HuH-7.5 (cell line): Measurements from ENCODE around the gene RELL2.
A peak's percentile ranks its signal among the peaks of the same experiment; 100 is the strongest.
"Not testable (repeated sequence)": the region's sequence is repeated elsewhere in the genome, so short reads cannot be mapped to it uniquely, and the experiment has no call there.

ENCODE experiments used
- DNase-seq: peaks from one replicate; pipeline ENCODE4 v3.0.0; 2011; ENCODE audit warnings: low spot score

Gene RELL2, protein sequence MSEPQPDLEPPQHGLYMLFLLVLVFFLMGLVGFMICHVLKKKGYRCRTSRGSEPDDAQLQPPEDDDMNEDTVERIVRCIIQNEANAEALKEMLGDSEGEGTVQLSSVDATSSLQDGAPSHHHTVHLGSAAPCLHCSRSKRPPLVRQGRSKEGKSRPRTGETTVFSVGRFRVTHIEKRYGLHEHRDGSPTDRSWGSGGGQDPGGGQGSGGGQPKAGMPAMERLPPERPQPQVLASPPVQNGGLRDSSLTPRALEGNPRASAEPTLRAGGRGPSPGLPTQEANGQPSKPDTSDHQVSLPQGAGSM

GRCh38 chr5:141636413-141637122 is at the start of gene RELL2, which contains the start of gene HDAC3:
TSS of gene RELL2 (plus strand) at chr5:141636997. CDS start at chr5:141638226, 1,229 bp downstream.
TSS of gene HDAC3 (minus strand) at chr5:141636849. CDS start at chr5:141636790, 59 bp downstream.
- peak; percentile 89 for DNase-seq

- no peak for DNase-seq
These were observed 46.7 kb upstream of the RELL2 start for GRCh38 chr5:141590127-141590526.

- DNase-seq = no peak
These were observed 39.9 kb upstream of the RELL2 start for GRCh38 chr5:141596867-141597266.

- no peak for DNase-seq
These were observed 39.4 kb upstream of the RELL2 start for GRCh38 chr5:141597394-141597793.

GRCh38 chr5:141597814-141598213 is 39.0 kb upstream of the RELL2 start:
- no peak for DNase-seq

DNA sequence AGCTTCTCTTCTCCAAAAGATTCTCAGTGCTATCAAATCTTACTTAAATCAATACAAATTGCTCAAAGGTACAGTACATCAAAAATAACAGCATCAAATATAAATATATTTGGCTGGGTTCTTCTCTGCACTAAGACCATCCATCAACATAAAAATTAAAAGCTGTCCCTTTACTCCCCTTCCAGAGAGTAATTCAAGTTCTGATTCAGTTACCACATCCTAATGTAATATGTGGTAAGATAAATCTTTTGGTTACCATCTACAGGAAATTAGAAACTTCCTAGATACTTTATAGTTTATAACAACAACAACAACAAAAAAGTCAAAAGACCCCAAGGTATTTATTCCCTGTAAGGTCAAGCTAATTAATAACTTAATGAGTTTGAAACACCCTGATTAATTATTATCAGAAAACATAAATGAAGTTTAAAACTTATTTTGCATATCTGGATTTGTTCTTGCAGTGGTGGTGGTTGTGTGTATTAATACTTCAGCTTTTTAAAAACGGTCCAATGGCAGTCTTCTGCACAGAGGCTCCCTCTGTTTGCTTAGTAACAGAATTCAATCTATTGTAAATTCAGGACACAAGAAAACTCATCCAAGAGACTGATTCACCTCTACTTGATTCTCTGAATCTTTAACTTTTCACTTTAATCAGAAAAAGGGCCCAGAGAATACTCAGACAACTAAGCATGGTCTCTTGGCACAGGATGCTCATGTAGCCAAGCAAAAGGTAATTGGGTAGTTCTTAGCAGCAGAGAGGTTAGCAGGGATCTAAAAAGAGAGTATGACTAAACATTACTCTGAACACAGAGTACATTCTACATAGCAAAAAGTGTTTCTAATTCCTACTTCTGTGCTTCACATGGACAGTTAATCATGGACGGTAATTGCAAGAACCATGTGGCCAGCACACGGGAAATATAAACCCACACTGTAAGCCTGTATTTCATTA is 38.1 kb upstream of the RELL2 start:
- no peak for DNase-seq

GRCh38 chr5:141602606-141603005 is 34.2 kb upstream of the RELL2 start:
- no peak for DNase-seq

DNA sequence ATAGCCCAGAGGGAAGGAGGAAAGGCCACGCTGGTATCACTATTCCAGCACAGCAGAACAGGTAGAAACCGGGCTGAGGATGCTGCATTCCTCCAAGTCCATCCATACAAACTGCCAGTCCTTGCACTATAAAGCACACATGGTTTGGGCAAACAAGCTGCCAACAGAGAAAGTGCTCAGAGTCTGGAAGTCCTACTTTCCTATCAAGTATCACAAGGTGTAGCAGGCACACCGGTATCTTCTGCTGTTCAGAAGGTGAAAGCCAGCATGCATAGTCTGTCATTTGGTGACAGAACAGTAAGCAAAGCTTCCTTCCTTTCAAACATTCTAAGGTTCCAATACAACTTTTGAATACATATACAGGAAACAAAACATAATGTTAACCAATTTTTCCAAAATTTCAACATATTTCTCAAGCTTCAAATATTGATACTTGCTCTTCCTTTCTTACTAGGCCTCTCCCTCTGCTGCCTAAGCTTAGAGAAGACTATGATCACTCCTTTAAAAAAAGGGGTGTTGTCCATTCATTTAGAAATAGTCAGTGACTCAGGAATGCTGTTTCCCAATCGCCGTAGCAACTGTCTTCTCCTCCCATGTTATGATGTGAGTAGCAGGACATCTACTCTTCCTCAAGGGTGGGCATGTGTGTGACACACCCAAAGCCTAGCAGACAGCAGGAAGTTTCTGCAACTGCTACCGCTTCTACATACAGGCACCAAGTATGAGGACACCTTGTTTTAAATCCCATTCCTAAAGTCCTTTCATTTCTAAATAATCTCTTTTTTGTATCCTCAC is 32.7 kb upstream of the RELL2 start:
- DNase-seq = peak; percentile 12

GRCh38 chr5:141605523-141606277 is 31.1 kb upstream of the RELL2 start:
- DNase-seq = no peak

GRCh38 chr5:141608046-141608445 is 28.8 kb upstream of the RELL2 start:
- no peak for DNase-seq

DNA sequence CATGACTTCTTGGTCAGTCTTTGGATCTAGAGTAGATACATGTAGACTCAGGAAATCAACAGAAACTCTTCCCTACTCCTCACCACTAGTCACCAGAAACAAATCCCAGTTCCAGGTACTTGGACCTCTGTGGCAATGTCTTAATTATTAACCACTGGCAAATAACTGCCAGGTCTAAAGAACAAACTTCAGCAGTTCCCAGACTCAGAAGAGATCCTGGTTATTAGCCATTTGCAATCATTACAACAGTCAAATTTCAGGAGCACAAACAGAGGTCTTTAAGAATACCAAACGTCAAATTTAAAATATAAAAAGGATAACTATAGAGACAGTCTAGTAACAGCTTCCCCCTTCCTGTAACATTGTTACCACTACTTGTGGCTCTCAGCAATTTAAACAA is 28.2 kb upstream of the RELL2 start:
- DNase-seq = no peak

DNA sequence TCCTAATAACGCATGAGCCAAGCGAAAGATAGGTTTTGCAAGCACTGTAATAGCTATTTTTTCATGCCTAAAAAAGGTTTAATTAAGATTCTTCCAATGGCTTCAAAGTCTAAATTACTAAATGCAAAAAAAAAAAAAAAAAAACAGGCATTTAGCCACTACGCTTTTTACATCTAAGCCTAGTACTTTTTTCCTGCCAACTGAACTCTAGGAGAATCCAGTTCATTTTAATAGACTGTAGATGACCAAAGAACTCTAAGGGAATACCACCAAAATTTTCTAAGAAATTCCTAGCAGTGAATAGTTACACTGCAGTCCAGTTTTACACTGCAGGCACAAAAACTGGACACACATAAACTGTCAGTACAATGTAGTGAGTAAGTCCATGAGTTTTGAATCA is 27.8 kb upstream of the RELL2 start:
- DNase-seq = no peak

DNA sequence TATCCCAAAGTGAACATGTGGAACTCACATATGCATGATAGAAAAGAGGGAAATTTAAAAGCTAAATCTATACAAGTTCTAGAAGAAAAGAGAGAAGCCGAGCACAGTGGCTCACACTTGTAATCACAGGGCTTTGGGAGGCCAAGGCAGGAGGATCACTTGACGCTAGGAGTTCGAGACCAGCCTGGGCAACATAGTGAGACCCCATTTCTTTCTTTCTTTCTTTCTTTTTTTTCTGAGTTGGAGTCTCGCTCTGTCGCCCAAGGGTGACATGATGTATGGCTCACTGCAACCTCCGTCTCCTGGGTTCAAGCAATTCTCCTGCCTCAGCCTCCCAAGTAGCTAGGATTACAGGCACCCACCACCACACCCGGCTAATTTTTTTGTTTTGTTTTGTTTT is 26.9 kb upstream of the RELL2 start:
- DNase-seq = not testable (repeated sequence)

GRCh38 chr5:141611289-141611688 is 25.5 kb upstream of the RELL2 start:
- DNase-seq = no peak

DNA sequence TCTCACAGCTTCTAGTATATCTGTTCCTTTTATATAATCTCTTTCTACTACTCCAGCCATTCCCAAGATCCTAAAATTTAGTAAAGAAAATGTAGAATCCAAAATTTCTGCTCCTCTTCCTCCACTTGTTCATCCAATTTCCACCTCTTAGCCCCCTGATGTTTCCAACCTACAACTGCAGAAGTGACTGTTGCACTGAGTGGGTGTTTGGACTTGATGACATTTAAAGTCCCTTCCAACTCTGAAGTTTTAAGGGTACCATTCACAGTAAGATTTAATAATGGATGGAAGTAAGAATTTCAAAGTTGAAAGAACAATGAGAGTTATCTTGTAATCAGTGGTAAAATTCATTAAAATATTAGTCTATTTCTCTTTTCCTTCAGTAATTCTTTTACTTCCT is 23.5 kb upstream of the RELL2 start:
- no peak for DNase-seq

GRCh38 chr5:141615991-141616720 is 20.6 kb upstream of the RELL2 start:
- DNase-seq = no peak

- no peak for DNase-seq
These were observed 19.7 kb upstream of the RELL2 start for GRCh38 chr5:141617128-141617527.

DNA sequence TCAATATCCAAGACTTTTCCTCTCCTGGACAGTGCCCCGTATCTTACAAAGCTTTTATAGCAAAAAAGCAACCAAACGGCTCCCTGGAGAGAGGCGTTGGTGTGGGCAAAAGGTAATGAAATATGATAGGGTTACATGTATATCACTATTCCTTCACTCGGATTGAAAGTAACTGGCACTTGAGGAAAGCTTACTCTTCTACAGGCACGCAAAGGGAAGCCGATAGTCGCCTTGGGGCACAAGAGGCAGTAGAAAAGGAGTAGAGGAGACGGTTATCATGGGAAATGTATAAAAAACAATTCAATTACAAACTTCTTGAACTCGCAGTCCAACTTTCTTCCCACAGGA is 19.1 kb upstream of the RELL2 start:
- no peak for DNase-seq

DNA sequence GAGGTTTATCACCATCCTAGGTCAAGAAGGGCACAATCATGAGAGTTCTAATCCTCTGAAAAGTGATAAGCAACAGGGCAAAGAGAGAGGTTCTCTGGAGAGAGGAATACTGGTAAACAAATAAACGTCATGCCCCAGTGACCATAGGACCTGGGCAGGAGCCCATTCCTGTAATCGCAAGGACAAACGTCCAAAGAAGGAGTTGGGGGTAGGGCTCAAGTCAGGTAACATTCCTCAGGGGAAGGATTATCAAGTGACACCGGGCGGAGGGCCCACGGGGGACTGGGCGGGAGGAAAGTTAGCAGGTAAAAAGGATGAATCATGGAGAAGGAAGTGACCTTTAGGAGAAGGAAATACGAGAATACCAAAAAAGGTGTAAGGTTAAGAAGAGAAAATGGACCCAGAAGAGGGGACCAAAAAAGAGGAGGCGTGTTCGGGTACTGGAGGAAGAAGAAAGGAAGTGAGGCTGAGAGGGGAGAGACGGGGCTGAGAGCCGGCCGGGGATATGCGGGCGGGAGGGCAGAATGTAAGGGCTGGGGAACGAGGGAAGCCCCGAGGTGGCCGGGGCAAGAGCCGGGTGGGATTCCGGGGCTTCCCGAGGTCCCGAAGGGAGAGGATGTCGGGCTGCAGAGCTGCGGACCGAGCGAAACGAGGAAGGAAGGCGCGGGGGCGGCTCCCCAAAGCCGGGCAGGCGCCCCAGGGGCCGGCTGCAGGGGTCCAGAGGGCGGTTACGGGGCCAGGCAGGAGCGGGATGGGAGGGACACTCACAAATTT is 18.6 kb upstream of the RELL2 start:
- peak; percentile 55 for DNase-seq
